ENCODE results near the gene GAGE2A. TPM values are rescaled to one million over a fixed set of nuclear protein-coding genes. Genes with fewer than 3 reads are reported as not detected.

The GAGE2A gene
- total RNA-seq, 1 experiment from 2014 or later = not detected

DNA sequence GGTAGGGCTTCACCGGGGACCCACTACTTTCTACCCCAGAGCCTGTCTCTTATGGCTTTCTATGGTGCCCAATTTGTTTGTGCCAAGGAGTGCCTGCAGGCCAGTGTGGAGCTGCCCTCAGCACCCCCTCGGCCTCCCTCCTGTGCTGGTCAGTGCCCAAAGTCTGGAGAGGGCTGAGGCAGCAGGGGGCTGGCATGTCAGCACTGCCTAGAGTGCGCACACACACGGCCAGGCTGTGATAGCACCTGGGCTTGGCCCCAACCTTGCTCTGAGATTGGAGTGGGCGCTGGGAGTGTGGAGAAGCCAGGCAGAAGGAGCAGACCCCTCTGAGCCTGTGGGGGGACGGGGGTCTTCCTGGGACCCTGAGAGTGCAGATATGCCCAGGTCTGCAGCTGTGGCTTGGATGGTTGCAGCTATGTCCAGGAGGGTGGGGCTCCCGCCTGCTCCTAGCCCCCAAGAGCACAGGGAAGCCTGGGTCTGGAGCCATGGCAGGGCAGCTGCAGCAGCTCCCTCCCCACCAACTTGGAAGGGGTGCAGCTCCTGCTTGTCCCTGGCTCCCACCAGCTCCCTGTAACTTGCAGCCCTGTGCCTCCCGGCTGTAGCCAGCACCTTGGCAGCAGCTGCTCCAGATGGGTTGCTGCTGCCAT is 55.8 kb downstream of the GAGE2A start:
- no peaks in the 10 kb centered on the region for H3K9me2 ChIP-seq (replicated peaks; ENCODE audit: low read length)
- no peaks in the 10 kb centered on the region for H3K36me3 ChIP-seq (ENCODE audit: low read depth, low read length)
- H3K79me2 ChIP-seq (ENCODE audit: low read length) = no peaks in the 10 kb centered on the region
- H3K4me2 ChIP-seq (ENCODE audit: low read length) = no peak overlapping the region
- no peaks in the 10 kb centered on the region for H3K4me1 ChIP-seq (ENCODE audit: insufficient read depth, low read length)
- H4K20me1 ChIP-seq (ENCODE audit: low read length) = no peaks in the 10 kb centered on the region
- ChIA-PET POLR2A (ENCODE audit: unreplicated experiment) (no interaction called here), CTCF (no interaction called here)
- no peaks in the 10 kb centered on the region for H3F3A ChIP-seq (ENCODE audit: low read length, unreplicated experiment)
- no TSS peak for BruUV-seq (replicated peaks)
- no peak for TF ChIP-seq EZH2 (IDR thresholded peaks at IDR 0.05; ENCODE audit: low read length, unreplicated experiment)
- no peak for ATAC-seq
- no peak overlapping the region for H3K27ac ChIP-seq (ENCODE audit: low read length)
- no peaks in the 10 kb centered on the region for H3K9me3 ChIP-seq (ENCODE audit: low read length)
- no peak for DNase-seq
- H3K4me3 ChIP-seq (ENCODE audit: low read length) = no peak overlapping the region
- peaks cover 13% of the 10 kb centered on the region; the same call in 1 of the 2 replicates for H3K27me3 ChIP-seq (ENCODE audit: low read length)
- intact Hi-C loops (cut with micrococcal nuclease) = no loop called here
- no peak overlapping the region for H3K9ac ChIP-seq (ENCODE audit: low read length)
- no peak overlapping the region for H2AFZ ChIP-seq (ENCODE audit: low read length)

Other genes with a start within 250 kb of the GAGE2A start
- gene GAGE12C, start 57.3 kb upstream of the GAGE2A start, total RNA-seq (2014; rRNA removed) = not detected in 2 replicates
- not detected in 2 replicates for gene GAGE12D, start 47.8 kb upstream of the GAGE2A start, total RNA-seq (2014; rRNA removed)
- gene GAGE12E, start 38.2 kb upstream of the GAGE2A start, total RNA-seq (2014; rRNA removed) = not detected in 2 replicates
- not detected in 2 replicates for gene GAGE12F, start 28.7 kb upstream of the GAGE2A start, total RNA-seq (2014; rRNA removed)
- gene GAGE12G, start 19.1 kb upstream of the GAGE2A start, total RNA-seq (2014; rRNA removed) = not detected in 2 replicates
- not detected in 2 replicates for gene GAGE12H, start 9.5 kb upstream of the GAGE2A start, total RNA-seq (2014; rRNA removed)
- not detected in 2 replicates for gene GAGE1, start 9.5 kb downstream of the GAGE2A start, total RNA-seq (2014; rRNA removed)
- gene PAGE1, start 106.5 kb downstream of the GAGE2A start, total RNA-seq (2014; rRNA removed) = 1.7 and 4.5 TPM in 2 replicates
- gene PAGE4, start 239.8 kb downstream of the GAGE2A start, total RNA-seq (2014; rRNA removed) = not detected in 2 replicates

All from PC-3 (cell line).